H1 (cell line): Measurements from ENCODE around the gene SEZ6. TPM values are rescaled to one million over a fixed set of nuclear protein-coding genes. Genes with fewer than 3 reads are reported as not detected.
A peak's percentile ranks its signal among the peaks of the same experiment; 100 is the strongest.

Experiments used
- CTCF ChIA-PET: fragments of 300-600 bp; sonication (Branson Sonifier 250); formaldehyde crosslinking; loops from one replicate; lab custom pipeline; 2021; ENCODE audit not compliant: partially characterized antibody; lab: Charles Lee
- POLR2A ChIA-PET: fragments of 300-600 bp; sonication (Branson Sonifier 250); formaldehyde crosslinking; loops from one replicate; lab custom pipeline; 2021; ENCODE audit warnings: inconsistent platforms; ENCODE audit not compliant: partially characterized antibody; lab: Charles Lee
- DNase-seq, 2 experiments: peaks; one replicate each; pipeline versions ENCODE4 v3.0.0 to v3.0.0-alpha.2; 2010 to 2022; ENCODE audit warnings: low spot score in 2 of 2, low read depth in 1 of 2, mixed read lengths in 1 of 2
- FAIRE-seq: peaks from 2 replicates; lab custom pipeline; 2011; peaks lifted over from hg19 to GRCh38; lab: Jason Lieb, UNC
- H2AFZ ChIP-seq: 2 replicates; pipeline ENCODE4 v1.8.1; 2012; ENCODE audit warnings: low read length, inconsistent platforms
- H2AK5ac ChIP-seq: 2 replicates; pipeline ENCODE4 v1.6.1; 2013; ENCODE audit warnings: low read depth, low read length
- H2BK120ac ChIP-seq: replicated peaks from 2 replicates; pipeline ENCODE3; 2013; ENCODE audit warnings: low read depth, low read length, inconsistent platforms
- H2BK12ac ChIP-seq: 2 replicates; pipeline ENCODE4 v1.6.1; 2013; ENCODE audit warnings: low read depth, low read length
- H2BK15ac ChIP-seq: 2 replicates; pipeline ENCODE4 v1.6.1; 2013; ENCODE audit warnings: low read length
- H2BK20ac ChIP-seq: 2 replicates; pipeline ENCODE4 v1.6.1; 2013; ENCODE audit warnings: low read length
- H2BK5ac ChIP-seq: 2 replicates; pipeline ENCODE4 v1.6.1; 2013; ENCODE audit warnings: low read depth, low read length
- H3K14ac ChIP-seq: 2 replicates; pipeline ENCODE4 v1.6.1; 2013; ENCODE audit warnings: inconsistent platforms; ENCODE audit not compliant: insufficient read length
- H3K18ac ChIP-seq: 2 replicates; pipeline ENCODE4 v1.6.1; 2013; ENCODE audit warnings: low read length; ENCODE audit errors: extremely low read depth
- H3K23ac ChIP-seq: 2 replicates; pipeline ENCODE4 v1.6.1; 2013; ENCODE audit warnings: inconsistent platforms; ENCODE audit not compliant: insufficient read length
- H3K23me2 ChIP-seq: 2 replicates; pipeline ENCODE4 v1.6.1; 2013; ENCODE audit warnings: low read depth, low read length
- H3K27ac ChIP-seq: 2 replicates; pipeline ENCODE4 v1.6.1; 2011; ENCODE audit warnings: low read depth, low read length, inconsistent platforms
- H3K27me3 ChIP-seq, 4 experiments: replicated peaks in 1 of 4; 1 replicate in 1 of 4; 2 replicates in 3 of 4; pipeline versions ENCODE4 v1.6.1 to v1.8.1; 2011 to 2013; ENCODE audit warnings: low read length in 3 of 4, mild to moderate bottlenecking in 3 of 4, inconsistent platforms in 2 of 4, mixed read lengths in 2 of 4, moderate library complexity in 1 of 4; ENCODE audit not compliant: control insufficient read depth in 3 of 4, insufficient read depth in 3 of 4; ENCODE audit errors: extremely low read depth in 1 of 4
- H3K36me3 ChIP-seq, 4 experiments: 2 replicates each; pipeline versions ENCODE4 v1.6.1 to v1.8.1; 2011 to 2013; ENCODE audit warnings: mild to moderate bottlenecking in 4 of 4, low read length in 3 of 4, moderate library complexity in 2 of 4, control low read depth in 1 of 4, inconsistent platforms in 1 of 4; ENCODE audit not compliant: insufficient read depth in 4 of 4, control insufficient read depth in 2 of 4
- H3K4ac ChIP-seq: replicated peaks from 2 replicates; pipeline ENCODE3; 2013; ENCODE audit warnings: low read length, low read depth, mixed read lengths, inconsistent platforms; ENCODE audit not compliant: insufficient read length
- H3K4me1 ChIP-seq, 4 experiments: replicated peaks in 1 of 4; 1 replicate in 1 of 4; 2 replicates in 3 of 4; pipeline versions ENCODE4 v1.6.1 to v1.8.1; 2011 to 2013; ENCODE audit warnings: low read length in 3 of 4, inconsistent platforms in 2 of 4, mixed read lengths in 1 of 4; ENCODE audit not compliant: insufficient read depth in 4 of 4, control insufficient read depth in 3 of 4
- H3K4me2 ChIP-seq, 2 experiments: 2 replicates each; pipeline versions ENCODE4 v1.6.1 to v1.8.1; 2011 to 2013; ENCODE audit warnings: low read depth in 2 of 2, low read length in 2 of 2, control low read depth in 1 of 2, inconsistent platforms in 1 of 2, mild to moderate bottlenecking in 1 of 2; ENCODE audit not compliant: insufficient read depth in 1 of 2
- H3K4me3 ChIP-seq, 4 experiments: fragments of 200-600, 300-600 bp in 1 of 4; sonication (generic), shearing (Covaris generic), sonication (Bioruptor Twin) in 1 of 4; 2 replicates each; pipeline versions ENCODE4 v1.5.1 to v1.8.1; 2011 to 2016; ENCODE audit warnings: low read length in 4 of 4, low read depth in 3 of 4, control low read depth in 2 of 4, inconsistent platforms in 2 of 4, mild to moderate bottlenecking in 2 of 4, mixed read lengths in 1 of 4, moderate library complexity in 1 of 4; ENCODE audit not compliant: insufficient read depth in 2 of 4; ENCODE audit errors: extremely low read depth in 1 of 4
- H3K56ac ChIP-seq: replicated peaks from 2 replicates; pipeline ENCODE3; 2013; ENCODE audit warnings: low read depth, mild to moderate bottlenecking, mixed read lengths, low read length, inconsistent platforms; ENCODE audit not compliant: insufficient read length
- H3K79me1 ChIP-seq: 2 replicates; pipeline ENCODE4 v1.6.1; 2013; ENCODE audit warnings: low read depth, low read length, control low read depth
- H3K79me2 ChIP-seq, 2 experiments: 2 replicates each; pipeline versions ENCODE4 v1.6.1 to v1.8.1; 2012 to 2013; ENCODE audit warnings: low read length in 2 of 2, mild to moderate bottlenecking in 2 of 2, inconsistent platforms in 1 of 2; ENCODE audit not compliant: insufficient read depth in 2 of 2, control insufficient read depth in 1 of 2
- H3K9ac ChIP-seq, 4 experiments: replicated peaks in 1 of 4; 1 replicate in 1 of 4; 2 replicates in 3 of 4; pipeline versions ENCODE4 v1.6.1 to v1.8.1; 2011 to 2013; ENCODE audit warnings: low read depth in 3 of 4, low read length in 3 of 4, control low read depth in 2 of 4, mild to moderate bottlenecking in 2 of 4, moderate library complexity in 2 of 4, inconsistent platforms in 1 of 4; ENCODE audit errors: extremely low read depth in 1 of 4
- H3K9me3 ChIP-seq, 2 experiments: 2 replicates each; pipeline versions ENCODE4 v1.6.1 to v1.8.1; 2012 to 2013; ENCODE audit warnings: mild to moderate bottlenecking in 2 of 2, moderate library complexity in 2 of 2, control low read depth in 1 of 2, inconsistent platforms in 1 of 2, low read depth in 1 of 2, low read length in 1 of 2, mixed read lengths in 1 of 2; ENCODE audit not compliant: insufficient read depth in 2 of 2
- H4K20me1 ChIP-seq, 2 experiments: replicated peaks in 1 of 2; 2 replicates each; pipeline versions ENCODE3 to v1.8.1; 2011 to 2013; ENCODE audit warnings: inconsistent platforms in 2 of 2, low read length in 2 of 2, mild to moderate bottlenecking in 1 of 2; ENCODE audit not compliant: insufficient read depth in 2 of 2, control insufficient read depth in 1 of 2
- H4K5ac ChIP-seq: 2 replicates; pipeline ENCODE4 v1.6.1; 2013; ENCODE audit warnings: low read length, low read depth, mixed read lengths, inconsistent platforms; ENCODE audit not compliant: insufficient read length
- H4K8ac ChIP-seq: 2 replicates; pipeline ENCODE4 v1.8.0; 2013; ENCODE audit warnings: mild to moderate bottlenecking, moderate library complexity, low read length, inconsistent platforms; ENCODE audit not compliant: insufficient read depth; ENCODE audit errors: extremely low read depth
- H4K91ac ChIP-seq: replicated peaks from 2 replicates; pipeline ENCODE3; 2013; ENCODE audit warnings: low read length, mixed read lengths, inconsistent platforms; ENCODE audit not compliant: insufficient read length
- ASH2L ChIP-seq: fragments of 200-600, 300-600 bp; sonication (generic); IDR thresholded peaks from one replicate; pipeline ENCODE4 v1.7.1; 2017; ENCODE audit warnings: low read length
- TEAD4 ChIP-seq: IDR thresholded peaks from 2 replicates; pipeline ENCODE4 v1.6.1; 2012; ENCODE audit warnings: low read depth, low read length, inconsistent platforms, mixed read lengths
- WGBS, 2 experiments: shearing (Covaris generic) in 1 of 2; methylation state at CpG; one replicate each; pipeline versions ENCODE4 v1.1.6 to v1.1.7; 2013 to 2015; ENCODE audit warnings: low lambda C conversion rate in 2 of 2, mixed read lengths in 2 of 2, inconsistent platforms in 1 of 2, low coverage in 1 of 2, missing lambda C conversion rate in 1 of 2; ENCODE audit not compliant: insufficient replicate concordance in 2 of 2, insufficient coverage in 1 of 2, insufficient read length in 1 of 2; ENCODE audit errors: extremely low coverage in 1 of 2, missing lambda C conversion rate in 1 of 2; 5-methylcytosine and 5-hydroxymethylcytosine counted together
- polyA plus RNA-seq, 7 experiments: library from polyadenylated mRNA; depleted of rRNA in 3 of 7; stranded (reverse) in 5 of 7; unstranded in 2 of 7; fragments of >200 nt in 5 of 7; fragments of 200-250 nt in 2 of 7; gene quantifications; 1 replicate in 5 of 7; 2 replicates in 1 of 7; 4 replicates in 1 of 7; pipeline versions ENCODE4 v1.2.1 to v1.2.3, GENCODE V29; 2011 to 2013; ENCODE audit warnings: missing spikeins in 2 of 7, mixed read lengths in 2 of 7
- total RNA-seq: library from RNA; stranded (reverse); fragmentation: NEBNext Ultra II Directional; extraction: Animal tissue kit (Norgen Biotek cat#: 25700); gene quantifications from 2 replicates; pipeline ENCODE4 v1.2.1, GENCODE V29; 2021

The SEZ6 gene
- total and polyA plus RNA-seq, 2 of the 8 experiments (the other 6 are each of a cell fraction or from before 2014, with no cell fraction given), result 6.9 to 16.1 TPM

DNA sequence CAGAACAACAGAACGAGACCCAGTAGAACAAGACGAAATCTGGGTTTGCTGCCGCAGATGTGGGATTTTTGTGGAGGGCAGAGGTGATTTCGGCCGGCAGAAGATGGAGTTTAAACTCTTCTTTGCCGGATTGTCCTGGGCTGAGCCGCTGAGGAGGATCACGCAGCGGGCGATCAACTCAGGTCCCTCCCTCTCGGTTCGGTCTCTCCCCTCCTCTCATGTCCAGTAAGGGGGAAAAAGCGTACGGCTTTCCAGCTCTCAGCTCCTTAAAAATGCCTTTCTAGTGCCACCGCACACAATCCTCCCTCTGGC, 57.0 kb downstream of the SEZ6 start:
- H2BK12ac ChIP-seq, result no peak overlapping the region
- ChIA-PET CTCF (interaction anchor here (0.8 to 2.9 kb wide), 8 partner anchors 9 to 185 kb away, joined by 4 to 10 read pairs (median 4); partner anchors contain the start of gene DHRS13), POLR2A (interaction anchor here (1.0 to 6.3 kb wide), 14 partner anchors 8 to 237 kb away, joined by 3 to 73 read pairs (median 12); partner anchors contain the start of genes DHRS13, FLOT2, NEK8 and PROCA1)
- H4K20me1 ChIP-seq, result peaks cover 6 to 10% of the 10 kb centered on the region in 2 experiments
- peak overlapping the region; percentile 76 for H3K27ac ChIP-seq
- H3K36me3 ChIP-seq, result peaks cover 0 to 20% (median under 1%) of the 10 kb centered on the region in 4 experiments; a peak in 3 of 8 replicates
- no peak overlapping the region for H3K4ac ChIP-seq
- H3K4me1 ChIP-seq, result peaks cover 8 to 18% (median 9%) of the 10 kb centered on the region in 4 experiments; a peak in 5 of 7 replicates
- H2AK5ac ChIP-seq, result no peak overlapping the region
- H3K56ac ChIP-seq, result no peak overlapping the region
- H3K14ac ChIP-seq, result no peak overlapping the region
- peaks cover 51 to 70% of the 10 kb centered on the region in 2 experiments for H3K79me2 ChIP-seq
- H3K4me3 ChIP-seq, result peak overlapping the region; percentile 68 to 97 (median 94)
- no peak overlapping the region for H4K8ac ChIP-seq
- DNase-seq, result no peak
- peak overlapping the region; percentile 39 to 84 (median 64) for H3K9ac ChIP-seq
- no peaks in the 10 kb centered on the region for H3K27me3 ChIP-seq
- H3K23me2 ChIP-seq, result peaks cover 9% of the 10 kb centered on the region
- no peaks in the 10 kb centered on the region; the same call in none of the 2 replicates for H3K79me1 ChIP-seq
- 9% methylated on average over 11 of the region's 15 CpGs; no CpG with 5 or more reads in 1 of the 2 experiments for whole genome bisulfite sequencing, 2 experiments
- TF ChIP-seq TEAD4 (no peak), ASH2L (peak; percentile 98)
- H2BK120ac ChIP-seq, result no peak overlapping the region
- H3K18ac ChIP-seq, result peak overlapping the region; percentile 9
- no peak overlapping the region for H4K91ac ChIP-seq
- no peak for FAIRE-seq
- peak overlapping the region; percentile 86 to 89 for H3K4me2 ChIP-seq
- H2BK5ac ChIP-seq, result peak overlapping the region; percentile 63
- H3K9me3 ChIP-seq, result no peaks in the 10 kb centered on the region
- H2AFZ ChIP-seq, result no peak overlapping the region
- H4K5ac ChIP-seq, result peak overlapping the region; percentile 78
- H3K23ac ChIP-seq, result no peak overlapping the region
- H2BK20ac ChIP-seq, result no peak overlapping the region
- H2BK15ac ChIP-seq, result peak overlapping the region; percentile 9; the same call in 1 of the 2 replicates
